Activated CD4-positive, alpha-beta T cell treated with anti-CD3 and anti-CD28 coated beads for 36 hours (primary cell): ENCODE data around the gene NUP160. TPM values are rescaled to one million over a fixed set of nuclear protein-coding genes. Genes with fewer than 3 reads are reported as not detected.

ENCODE experiments used
- total RNA-seq, 2 experiments: library from RNA; stranded (reverse); gene quantifications; one replicate each; pipeline ENCODE4 v1.2.3, GENCODE V29; 2021

Gene NUP160
- total RNA-seq, 2 experiments from 2014 or later, result 67.1 to 84.5 TPM

Other genes with a start within 250 kb of the NUP160 start
- gene MTCH2, start 205.8 kb downstream of the NUP160 start, total RNA-seq, result 100 to 1,000 TPM in 1 of 2 experiments, 10 to 100 TPM in 1; 94.8 to 138 TPM
- 1 to 10 TPM; 3.5 to 5.6 TPM for gene AGBL2, start 133.0 kb downstream of the NUP160 start, total RNA-seq
- gene FNBP4, start 81.0 kb downstream of the NUP160 start, total RNA-seq, result 100 to 1,000 TPM; 117 to 135 TPM
- 10 to 100 TPM; 20.8 to 21.3 TPM for gene PTPRJ, start 132.2 kb upstream of the NUP160 start, total RNA-seq